PFSK-1 (cell line): ENCODE data around the gene NOX1.

Experiments used
- FOXP2 ChIP-seq: optimal IDR thresholded peaks from 2 replicates; pipeline ENCODE3; 2011; ENCODE audit warnings: borderline replicate concordance, control low read depth, inconsistent platforms; ENCODE audit not compliant: insufficient read depth; ENCODE audit errors: extremely low read length, extremely low read depth
- POLR2AphosphoS5 ChIP-seq: IDR thresholded peaks from 2 replicates; pipeline ENCODE4 v1.6.1; 2012; ENCODE audit warnings: low read depth, mild to moderate bottlenecking, control low read depth, low read length, moderate library complexity
- REST ChIP-seq, 2 experiments: IDR thresholded peaks; 2 replicates each; pipeline versions ENCODE4 v1.6.1 to v1.8.0; 2011 to 2012; ENCODE audit warnings: low read depth in 2 of 2, low read length in 2 of 2, control low read depth in 1 of 2, inconsistent platforms in 1 of 2, mild to moderate bottlenecking in 1 of 2, moderate library complexity in 1 of 2; ENCODE audit not compliant: insufficient read depth in 1 of 2
- SIN3A ChIP-seq: IDR thresholded peaks from 2 replicates; pipeline ENCODE4 v1.6.1; 2012; ENCODE audit warnings: mild to moderate bottlenecking, low read length, moderate library complexity, borderline replicate concordance; ENCODE audit not compliant: insufficient read depth
- TAF1 ChIP-seq: IDR thresholded peaks from 2 replicates; pipeline ENCODE4 v1.6.1; 2012; ENCODE audit warnings: low read length, control low read depth, borderline replicate concordance; ENCODE audit not compliant: insufficient read depth

Gene NOX1

GRCh38 chrX:100904433-100904832, 30.3 kb upstream of the NOX1 start:
- TF ChIP-seq FOXP2 (no peak), TAF1 (no peak), SIN3A (no peak), POLR2AphosphoS5 (no peak), REST (IDR thresholded peaks at IDR 0.05; ENCODE audit: insufficient read depth in 1 of 2, low read depth in 2 of 2, low read length in 2 of 2) (no peak)

GRCh38 chrX:100895365-100896075, 21.4 kb upstream of the NOX1 start:
- no peak for TF ChIP-seq FOXP2
- no peak for TF ChIP-seq TAF1
- TF ChIP-seq REST (IDR thresholded peaks at IDR 0.05; ENCODE audit: insufficient read depth in 1 of 2, low read depth in 2 of 2, low read length in 2 of 2), result no peak
- TF ChIP-seq POLR2AphosphoS5, result no peak
- TF ChIP-seq SIN3A, result no peak

- no peak for TF ChIP-seq POLR2AphosphoS5
These were observed 9.5 kb upstream of the NOX1 start for GRCh38 chrX:100883654-100884053.

GRCh38 chrX:100880368-100880767, 6.2 kb upstream of the NOX1 start:
- TF ChIP-seq FOXP2, result no peak
- TF ChIP-seq POLR2AphosphoS5, result no peak
- TF ChIP-seq TAF1, result no peak
- no peak for TF ChIP-seq REST (IDR thresholded peaks at IDR 0.05; ENCODE audit: insufficient read depth in 1 of 2, low read depth in 2 of 2, low read length in 2 of 2)
- no peak for TF ChIP-seq SIN3A

GRCh38 chrX:100871594-100872560, 2.3 kb downstream of the NOX1 start:
- no peak for TF ChIP-seq REST (IDR thresholded peaks at IDR 0.05; ENCODE audit: insufficient read depth in 1 of 2, low read depth in 2 of 2, low read length in 2 of 2)
- no peak for TF ChIP-seq POLR2AphosphoS5
- TF ChIP-seq TAF1, result no peak
- TF ChIP-seq SIN3A, result no peak
- no peak for TF ChIP-seq FOXP2
